Measurements from ENCODE around the gene NKG7.

- TF ChIP-seq POLR2AphosphoS5 (IDR thresholded peaks at IDR 0.05; ENCODE audit: low read depth, low read length) (no peak), REST (IDR thresholded peaks at IDR 0.05; ENCODE audit: insufficient read depth in 1 of 2, low read depth in 2 of 2, low read length in 2 of 2) (no peak), SIN3A (IDR thresholded peaks at IDR 0.05; ENCODE audit: borderline replicate concordance, insufficient read depth, low read length) (no peak)
These were observed 14.5 kb downstream of the NKG7 start for GRCh38 chr19:51357952-51358351.

Data from PFSK-1 (cell line).